ENCODE data around the gene CHST8.
"Not testable (repeated sequence)": the region's sequence is repeated elsewhere in the genome, so short reads cannot be mapped to it uniquely, and the experiment has no call there.

CHST8 gene

GRCh38 chr19:33641956-33642498, 20.3 kb downstream of the CHST8 start:
- DNase-seq (ENCODE audit: low spot score): no peak

GRCh38 chr19:33644284-33644836, 22.6 kb downstream of the CHST8 start:
- DNase-seq (ENCODE audit: low spot score): no peak

GRCh38 chr19:33646306-33646705, 24.6 kb downstream of the CHST8 start:
- no peak for DNase-seq (ENCODE audit: low spot score)

GRCh38 chr19:33647146-33647545, 25.4 kb downstream of the CHST8 start:
- no peak for DNase-seq (ENCODE audit: low spot score)

GRCh38 chr19:33649627-33650305, 28.0 kb downstream of the CHST8 start:
- DNase-seq (ENCODE audit: low spot score): no peak

- no peak for DNase-seq (ENCODE audit: low spot score)
Observed at GRCh38 chr19:33653684-33654083, 31.9 kb downstream of the CHST8 start.

- DNase-seq (ENCODE audit: low spot score): no peak
Observed at GRCh38 chr19:33654840-33655508, 33.2 kb downstream of the CHST8 start.

GRCh38 chr19:33659835-33660234, 38.1 kb downstream of the CHST8 start:
- no peak for DNase-seq (ENCODE audit: low spot score)

GRCh38 chr19:33660410-33661124, 38.8 kb downstream of the CHST8 start:
- no peak for DNase-seq (ENCODE audit: low spot score)

- DNase-seq (ENCODE audit: low spot score): no peak
Observed at GRCh38 chr19:33661336-33661735, 39.6 kb downstream of the CHST8 start.

GRCh38 chr19:33662391-33663092, 40.8 kb downstream of the CHST8 start:
- no peak for DNase-seq (ENCODE audit: low spot score)

GRCh38 chr19:33663316-33663715, 41.6 kb downstream of the CHST8 start:
- not testable (repeated sequence) for DNase-seq (ENCODE audit: low spot score)

- no peak for DNase-seq (ENCODE audit: low spot score)
Observed at GRCh38 chr19:33664744-33665143, 43.0 kb downstream of the CHST8 start.

GRCh38 chr19:33665776-33666595, 44.2 kb downstream of the CHST8 start:
- no peak for DNase-seq (ENCODE audit: low spot score)

- DNase-seq (ENCODE audit: low spot score): no peak
Observed at GRCh38 chr19:33667141-33667650, 45.4 kb downstream of the CHST8 start.

- DNase-seq (ENCODE audit: low spot score): no peak
Observed at GRCh38 chr19:33667881-33668280, 46.1 kb downstream of the CHST8 start.

- no peak for DNase-seq (ENCODE audit: low spot score)
Observed at GRCh38 chr19:33668968-33669367, 47.2 kb downstream of the CHST8 start.

GRCh38 chr19:33669376-33669775, 47.6 kb downstream of the CHST8 start:
- no peak for DNase-seq (ENCODE audit: low spot score)

GRCh38 chr19:33670398-33670797, 48.6 kb downstream of the CHST8 start:
- no peak for DNase-seq (ENCODE audit: low spot score)

GRCh38 chr19:33671211-33671610, 49.5 kb downstream of the CHST8 start:
- DNase-seq (ENCODE audit: low spot score): no peak
